SK-N-MC (cell line): ENCODE measurements around the gene ENTPD6.

Experiments
- EZH2 ChIP-seq: fragments of 200-600 bp; sonication (generic); IDR thresholded peaks from one replicate; pipeline ENCODE4 v1.6.1; 2017; ENCODE audit warnings: antibody characterized with exemption
- FOXP2 ChIP-seq: optimal IDR thresholded peaks from 2 replicates; pipeline ENCODE3; 2011; ENCODE audit warnings: mild to moderate bottlenecking, moderate library complexity; ENCODE audit not compliant: insufficient read depth; ENCODE audit errors: extremely low read length, control extremely low read depth
- POLR2AphosphoS5 ChIP-seq: IDR thresholded peaks from 2 replicates; pipeline ENCODE4 v1.6.1; 2012; ENCODE audit warnings: mild to moderate bottlenecking, low read depth, low read length, borderline replicate concordance

GRCh38 chr20:25179439-25180089 is 15.9 kb upstream of the ENTPD6 start:
- no peak for TF ChIP-seq FOXP2
- no peak for TF ChIP-seq POLR2AphosphoS5
- TF ChIP-seq EZH2: no peak
